IMR-90 (cell line): ENCODE data around the gene ALAS2. TPM values are rescaled to one million over a fixed set of nuclear protein-coding genes. Genes with fewer than 3 reads are reported as not detected.

Experiments
- ATAC-seq: fragments of 200-7000 bp; cut with Tn5 transposase; 2 replicates; pipeline ENCODE4 v1.9.1; 2020; ENCODE audit warnings: low read depth, mild to moderate bottlenecking, moderate library complexity
- BruUV-seq: library from RNA; stranded (reverse); fragments of 400-500 nt; replicated peaks from 2 replicates; lab custom pipeline; 2021; lab: Mats Ljungman, UMichigan
- CTCF ChIA-PET: fragments of 300-600 bp; formaldehyde crosslinking; extraction: SDS; loops from one replicate; lab custom pipeline; 2021; ENCODE audit warnings: antibody characterized with exemption; lab: Yijun Ruan, JAX
- POLR2A ChIA-PET: fragments of 300-600 bp; sonication (Branson Sonifier 250); formaldehyde crosslinking; loops from one replicate; lab custom pipeline; 2022; ENCODE audit warnings: antibody characterized with exemption; ENCODE audit not compliant: unreplicated experiment; lab: Charles Lee
- DNase-seq: peaks from one replicate; pipeline ENCODE4 v3.0.0; 2013
- H2AFZ ChIP-seq: replicated peaks from 2 replicates; pipeline ENCODE3; 2013; ENCODE audit warnings: low read length, mild to moderate bottlenecking; ENCODE audit not compliant: poor library complexity
- H2AK5ac ChIP-seq: 2 replicates; pipeline ENCODE4 v1.6.1; 2013; ENCODE audit warnings: low read depth, low read length, inconsistent platforms
- H2AK9ac ChIP-seq: replicated peaks from 2 replicates; pipeline ENCODE3; 2013; ENCODE audit warnings: mild to moderate bottlenecking, low read depth, low read length, moderate library complexity; ENCODE audit not compliant: poor library complexity
- H2BK120ac ChIP-seq: 2 replicates; pipeline ENCODE4 v1.6.1; 2013; ENCODE audit warnings: low read depth, low read length, inconsistent platforms
- H2BK15ac ChIP-seq: 3 replicates; pipeline ENCODE4 v1.6.1; 2013; ENCODE audit warnings: low read depth, low read length, inconsistent platforms
- H2BK20ac ChIP-seq: 2 replicates; pipeline ENCODE4 v1.6.1; 2013; ENCODE audit warnings: low read depth, mild to moderate bottlenecking, inconsistent platforms, low read length, moderate library complexity
- H2BK5ac ChIP-seq: 2 replicates; pipeline ENCODE4 v1.6.1; 2013; ENCODE audit warnings: mild to moderate bottlenecking, low read depth, low read length, inconsistent platforms; ENCODE audit not compliant: poor library complexity, severe bottlenecking
- H3K14ac ChIP-seq: replicated peaks from 2 replicates; pipeline ENCODE4 v1.6.1; 2013; ENCODE audit warnings: low read depth, low read length, inconsistent platforms
- H3K18ac ChIP-seq: 2 replicates; pipeline ENCODE4 v1.6.1; 2013; ENCODE audit warnings: low read depth, low read length, control low read depth
- H3K23ac ChIP-seq: 2 replicates; pipeline ENCODE4 v1.6.1; 2013; ENCODE audit warnings: low read depth, low read length, inconsistent platforms
- H3K27ac ChIP-seq: 2 replicates; pipeline ENCODE4 v1.5.1; 2013; ENCODE audit warnings: mild to moderate bottlenecking, control low read depth, low read length; ENCODE audit not compliant: insufficient read depth
- H3K27me3 ChIP-seq: 2 replicates; pipeline ENCODE4 v1.6.1; 2013; ENCODE audit warnings: low read length; ENCODE audit not compliant: control insufficient read depth, insufficient read depth
- H3K36me3 ChIP-seq: 2 replicates; pipeline ENCODE4 v1.6.1; 2013; ENCODE audit warnings: low read length, mixed read lengths; ENCODE audit not compliant: control insufficient read depth, insufficient read depth
- H3K4ac ChIP-seq: 2 replicates; pipeline ENCODE4 v1.6.1; 2013; ENCODE audit warnings: low read depth, low read length, inconsistent platforms
- H3K4me1 ChIP-seq: 2 replicates; pipeline ENCODE4 v1.6.1; 2013; ENCODE audit warnings: low read length, mixed read lengths; ENCODE audit not compliant: control insufficient read depth, insufficient read depth
- H3K4me2 ChIP-seq: 2 replicates; pipeline ENCODE4 v1.6.1; 2013; ENCODE audit warnings: low read depth, mild to moderate bottlenecking, control low read depth, low read length, moderate library complexity
- H3K4me3 ChIP-seq: 2 replicates; pipeline ENCODE4 v1.5.1; 2013; ENCODE audit warnings: low read depth, mild to moderate bottlenecking, control low read depth, low read length, moderate library complexity; ENCODE audit not compliant: insufficient read depth
- H3K56ac ChIP-seq: 2 replicates; pipeline ENCODE4 v1.6.1; 2013; ENCODE audit warnings: low read length, inconsistent platforms; ENCODE audit not compliant: insufficient read depth; ENCODE audit errors: extremely low read depth
- H3K79me1 ChIP-seq, 2 experiments: 2 replicates each; pipeline ENCODE4 v1.6.1; 2013; ENCODE audit warnings: low read length in 2 of 2, inconsistent platforms in 1 of 2, low read depth in 1 of 2
- H3K9ac ChIP-seq: 2 replicates; pipeline ENCODE4 v1.6.1; 2013; ENCODE audit warnings: low read depth, low read length, control low read depth
- H3K9me1 ChIP-seq: 2 replicates; pipeline ENCODE4 v1.6.1; 2013; ENCODE audit warnings: low read length, inconsistent platforms; ENCODE audit not compliant: insufficient read depth
- H3K9me3 ChIP-seq: 2 replicates; pipeline ENCODE4 v1.6.1; 2013; ENCODE audit warnings: low read length; ENCODE audit not compliant: control insufficient read depth, insufficient read depth
- H4K20me1 ChIP-seq: 2 replicates; pipeline ENCODE4 v1.6.1; 2013; ENCODE audit warnings: low read length, inconsistent platforms; ENCODE audit not compliant: insufficient read depth
- H4K5ac ChIP-seq: 2 replicates; pipeline ENCODE4 v1.6.1; 2013; ENCODE audit warnings: mild to moderate bottlenecking, low read depth, low read length, control low read depth
- H4K8ac ChIP-seq, 2 experiments: 2 replicates each; pipeline ENCODE4 v1.6.1; 2013; ENCODE audit warnings: low read depth in 2 of 2, low read length in 2 of 2, control low read depth in 1 of 2, inconsistent platforms in 1 of 2
- H4K91ac ChIP-seq: 2 replicates; pipeline ENCODE4 v1.6.1; 2013; ENCODE audit warnings: low read depth, low read length, inconsistent platforms; ENCODE audit not compliant: insufficient read depth
- BHLHE40 ChIP-seq: fragments of 150-350 bp; IDR thresholded peaks from 2 replicates; pipeline ENCODE4 v1.6.1; 2016; ENCODE audit warnings: mild to moderate bottlenecking, low read depth, low read length
- CEBPB ChIP-seq: IDR thresholded peaks from 2 replicates; pipeline ENCODE4 v1.6.1; 2012; ENCODE audit warnings: low read depth, low read length, improper control_type of control experiment
- CTCF ChIP-seq: conservative IDR thresholded peaks from 2 replicates; pipeline ENCODE4 v1.5.1; 2012; ENCODE audit warnings: mild to moderate bottlenecking, low read depth, low read length, improper control_type of control experiment
- FOS ChIP-seq: fragments of 150-350 bp; IDR thresholded peaks from 2 replicates; pipeline ENCODE4 v1.6.1; 2016; ENCODE audit warnings: low read depth, low read length
- MAFK ChIP-seq: IDR thresholded peaks from 2 replicates; pipeline ENCODE4 v1.6.1; 2012; ENCODE audit warnings: low read depth, low read length, improper control_type of control experiment
- MAZ ChIP-seq: IDR thresholded peaks from 2 replicates; pipeline ENCODE4 v1.6.1; 2012; ENCODE audit warnings: low read depth, mild to moderate bottlenecking, low read length, improper control_type of control experiment, moderate library complexity, borderline replicate concordance
- MXI1 ChIP-seq: IDR thresholded peaks from 2 replicates; pipeline ENCODE4 v1.6.1; 2012; ENCODE audit warnings: low read depth, mild to moderate bottlenecking, low read length, moderate library complexity, borderline replicate concordance
- NFE2L2 ChIP-seq: fragments of 150-350 bp; IDR thresholded peaks from 2 replicates; pipeline ENCODE4 v1.6.1; 2016; ENCODE audit warnings: low read depth, mild to moderate bottlenecking, low read length
- POLR2A ChIP-seq: IDR thresholded peaks from 2 replicates; pipeline ENCODE4 v1.6.1; 2012; ENCODE audit warnings: mild to moderate bottlenecking, low read depth, low read length
- RAD21 ChIP-seq: IDR thresholded peaks from 2 replicates; pipeline ENCODE4 v1.6.1; 2012; ENCODE audit warnings: low read length, improper control_type of control experiment
- RCOR1 ChIP-seq: IDR thresholded peaks from 2 replicates; pipeline ENCODE4 v1.6.1; 2012; ENCODE audit warnings: mild to moderate bottlenecking, low read length, improper control_type of control experiment; ENCODE audit not compliant: insufficient replicate concordance
- RFX5 ChIP-seq: IDR thresholded peaks from 2 replicates; pipeline ENCODE4 v1.8.0; 2012; ENCODE audit warnings: low read depth, mild to moderate bottlenecking, low read length, moderate library complexity
- SMC3 ChIP-seq: fragments of 150-350 bp; IDR thresholded peaks from 2 replicates; pipeline ENCODE4 v1.6.1; 2016; ENCODE audit warnings: low read depth, mild to moderate bottlenecking, antibody characterized with exemption, low read length, moderate library complexity
- WGBS, 2 experiments: methylation state at CpG; one replicate each; pipeline versions ENCODE4 v1.1.5 to v1.1.7; 2013; ENCODE audit warnings: missing lambda C conversion rate in 2 of 2; ENCODE audit not compliant: insufficient read length in 1 of 2; ENCODE audit errors: extremely low coverage in 2 of 2; 5-methylcytosine and 5-hydroxymethylcytosine counted together
- dilution Hi-C: fragments of 300-500 bp; cut with HindIII; formaldehyde crosslinking; loops from one replicate; pipeline ENCODE4 v1.14.3; 2018; ENCODE audit warnings: low sequenced_read_pairs; ENCODE audit not compliant: unreplicated experiment
- in situ Hi-C: fragments of 300-500 bp; cut with MboI; formaldehyde crosslinking; loops from 3 replicates; pipeline ENCODE4 v1.14.3; 2019; ENCODE audit warnings: low sequenced_read_pairs, inconsistent platforms, mixed read lengths
- intact Hi-C: fragments of 100-400 bp; cut with micrococcal nuclease; formaldehyde crosslinking; loops from 2 replicates; pipeline ENCODE4 v1.10.0; 2022
- polyA plus RNA-seq, 3 experiments: library from polyadenylated mRNA; depleted of rRNA; stranded (reverse); fragments of >200 nt; gene quantifications; 2 replicates each; pipeline ENCODE4 v1.2.3, GENCODE V29; 2012; ENCODE audit warnings: low replicate concordance in 1 of 3
- total RNA-seq: library from RNA; depleted of rRNA; stranded (reverse); fragments of >200 nt; gene quantifications from 2 replicates; pipeline ENCODE4 v1.2.3, GENCODE V29; 2012
- TF ChIP-seq, protein P1 (sequence below): fragments of 150-350 bp; IDR thresholded peaks from 2 replicates; pipeline ENCODE4 v1.6.1; 2016; ENCODE audit warnings: low read depth, mild to moderate bottlenecking, low read length, moderate library complexity, borderline replicate concordance

Gene ALAS2
- total and polyA plus RNA-seq, 2 of the 4 experiments (the other 2 are of a cell fraction) = not detected

GRCh38 chrX:54999717-55000598 is 30.8 kb downstream of the ALAS2 start, which contains the start of gene APEX2:
Gene APEX2, plus strand, starts transcription at chrX:55000363. Its CDS starts 60 bp downstream, at chrX:55000423.
- peak within 1 kb of the TSS; percentile 86 for H3K4me2 ChIP-seq
- peak within 1 kb of the TSS; percentile 86 for H2BK120ac ChIP-seq
- H4K8ac ChIP-seq = peak within 1 kb of the TSS; percentile 73 to 98
- DNase-seq (peak; percentile 91), ATAC-seq (peak; percentile 97)
- H3K4me1 ChIP-seq = no peaks in the 10 kb centered on the region
- ChIA-PET POLR2A (interaction anchor here (0.5 to 1.1 kb wide), 2 partner anchors 360 to 761 kb away, joined by 3 to 6 read pairs; no protein-coding TSS in a partner anchor), CTCF (interaction anchor here (0.6 to 1.6 kb wide), 3 partner anchors 108 to 869 kb away, joined by 3 to 6 read pairs (median 5); no protein-coding TSS in a partner anchor)
- in situ Hi-C loops = no loop called here
- H3K27me3 ChIP-seq = peaks cover 4% of the 10 kb centered on the region
- H4K5ac ChIP-seq = peak within 1 kb of the TSS; percentile 79
- peak within 1 kb of the TSS; percentile 87 for H2BK5ac ChIP-seq
- WGBS, 2 experiments = 36% methylated on average over 12 of the region's 55 CpGs; no CpG with 5 or more reads in 1 of the 2 experiments
- peak within 1 kb of the TSS; percentile 49; the same call in 1 of the 2 replicates for H2BK20ac ChIP-seq
- peak within 1 kb of the TSS; percentile 93 for H2AFZ ChIP-seq
- H3K36me3 ChIP-seq = 0 out of 2 replicates have a peak, but pooled peaks cover 1% of the 10 kb centered on the region
- H2AK5ac ChIP-seq = no peak within 1 kb of the TSS
- H4K20me1 ChIP-seq = no peaks in the 10 kb centered on the region
- H3K14ac ChIP-seq = peak within 1 kb of the TSS; percentile 90
- peak within 1 kb of the TSS; percentile 91 for H3K27ac ChIP-seq
- no peaks in the 10 kb centered on the region; the same call in 1 of the 2 replicates for H3K9me1 ChIP-seq
- H3K4ac ChIP-seq = peak within 1 kb of the TSS; percentile 94
- dilution Hi-C loops = no loop called here
- H3K18ac ChIP-seq = peak within 1 kb of the TSS; percentile 82
- H2BK15ac ChIP-seq = peak within 1 kb of the TSS; percentile 61; the same call in 1 of the 3 replicates
- BruUV-seq = no TSS peak
- peak within 1 kb of the TSS; percentile 89 for H3K23ac ChIP-seq
- H2AK9ac ChIP-seq = peak within 1 kb of the TSS; percentile 75
- H3K4me3 ChIP-seq = peak within 1 kb of the TSS; percentile 94
- H3K56ac ChIP-seq = peak within 1 kb of the TSS; percentile 85
- peak within 1 kb of the TSS; percentile 79 for H3K9ac ChIP-seq
- peak within 1 kb of the TSS; percentile 86 for H4K91ac ChIP-seq
- no peaks in the 10 kb centered on the region for H3K9me3 ChIP-seq
- intact Hi-C loops = loop anchor here (1.0 kb wide), 2 partner anchors 192 to 361 kb away; no protein-coding TSS in a partner anchor
- peaks cover 0 to 3% of the 10 kb centered on the region in 2 experiments; a peak in 2 of 4 replicates for H3K79me1 ChIP-seq
- TF ChIP-seq FOS = no peak
- no peak for TF ChIP-seq BHLHE40
- TF ChIP-seq RFX5 = no peak
- TF ChIP-seq CEBPB = no peak
- TF ChIP-seq, protein P1, sequence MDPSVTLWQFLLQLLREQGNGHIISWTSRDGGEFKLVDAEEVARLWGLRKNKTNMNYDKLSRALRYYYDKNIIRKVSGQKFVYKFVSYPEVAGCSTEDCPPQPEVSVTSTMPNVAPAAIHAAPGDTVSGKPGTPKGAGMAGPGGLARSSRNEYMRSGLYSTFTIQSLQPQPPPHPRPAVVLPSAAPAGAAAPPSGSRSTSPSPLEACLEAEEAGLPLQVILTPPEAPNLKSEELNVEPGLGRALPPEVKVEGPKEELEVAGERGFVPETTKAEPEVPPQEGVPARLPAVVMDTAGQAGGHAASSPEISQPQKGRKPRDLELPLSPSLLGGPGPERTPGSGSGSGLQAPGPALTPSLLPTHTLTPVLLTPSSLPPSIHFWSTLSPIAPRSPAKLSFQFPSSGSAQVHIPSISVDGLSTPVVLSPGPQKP = no peak
- TF ChIP-seq MXI1 = no peak
- no peak for TF ChIP-seq SMC3
- TF ChIP-seq CTCF = no peak
- no peak for TF ChIP-seq RAD21
- TF ChIP-seq MAFK = no peak
- TF ChIP-seq MAZ = peak; percentile 48; the same call in 1 of the 2 replicates
- TF ChIP-seq POLR2A = peak; percentile 85
- TF ChIP-seq RCOR1 = no peak
- no peak for TF ChIP-seq NFE2L2
